ENCODE data around the gene CCDC102A.

The CCDC102A gene

GRCh38 chr16:57476546-57477410 is 59.6 kb downstream of the CCDC102A start:
- ATAC-seq, result no peak

GRCh38 chr16:57475711-57476339 is 60.5 kb downstream of the CCDC102A start:
- peak; percentile 95 to 97 for ATAC-seq

DNA sequence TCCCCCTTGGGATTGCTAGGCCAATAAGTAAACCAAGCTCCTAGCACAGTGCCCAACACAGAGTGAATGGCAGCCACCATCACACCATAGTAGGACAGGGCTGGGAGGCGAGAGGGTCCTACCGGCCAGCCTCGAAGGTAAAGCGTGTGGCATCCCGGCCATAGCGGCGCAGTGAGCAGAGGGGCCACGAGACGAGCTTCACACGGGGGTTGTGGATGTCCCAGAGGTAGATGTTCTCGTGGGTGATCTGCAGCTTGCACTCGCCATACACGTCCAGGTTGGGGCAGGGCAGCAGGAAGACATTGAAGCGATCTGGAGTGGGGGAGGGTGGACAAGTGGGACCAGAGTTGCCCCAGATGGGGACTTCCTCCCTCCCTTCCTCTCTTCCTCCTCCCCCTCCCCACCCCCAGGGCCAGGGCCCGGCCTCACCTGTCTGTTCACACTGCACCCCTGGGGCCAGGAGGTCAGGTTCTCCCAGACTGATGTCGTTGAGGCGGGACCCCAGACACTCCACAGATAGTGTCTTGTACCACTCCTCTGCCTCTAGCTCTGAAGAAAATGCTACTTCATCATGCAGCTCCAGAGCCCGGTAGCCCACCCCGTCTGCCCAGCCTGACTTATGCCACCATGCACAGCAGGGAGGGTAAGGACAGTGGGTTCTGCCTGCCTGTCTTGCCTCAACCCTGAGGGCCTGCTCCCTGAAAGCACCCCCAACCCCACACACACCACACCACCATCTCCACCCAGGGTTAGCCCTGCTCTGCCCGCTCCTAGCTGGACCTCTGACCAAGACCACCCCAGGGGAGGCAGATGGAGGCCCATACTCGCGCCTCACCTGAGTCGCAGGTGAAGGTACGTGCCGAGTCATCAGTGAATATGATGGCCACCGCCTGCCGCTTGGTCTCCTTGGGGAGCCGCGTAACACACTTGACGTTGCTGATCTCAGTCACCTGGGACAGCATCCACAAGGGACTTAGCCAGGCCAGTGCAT is 61.4 kb downstream of the CCDC102A start:
- ATAC-seq, result no peak

DNA sequence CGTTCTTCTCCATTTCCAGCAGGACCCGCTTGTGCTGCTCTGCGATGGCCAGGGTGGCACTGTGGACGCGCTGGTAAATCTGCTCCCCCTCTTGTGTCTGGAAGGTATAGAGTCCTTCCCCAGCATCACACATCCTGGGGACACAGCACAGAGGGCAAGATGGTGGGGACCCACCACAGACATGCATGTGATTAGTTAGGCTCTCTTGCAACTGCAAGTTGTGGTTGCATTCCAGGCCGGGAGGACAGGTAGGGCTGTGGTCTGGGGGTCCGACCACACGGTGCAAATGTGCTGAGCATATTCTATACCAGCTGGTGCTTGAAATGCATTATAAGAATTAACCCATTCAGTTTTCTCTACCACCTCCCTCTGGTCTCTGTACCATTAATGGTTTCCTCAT is 62.5 kb downstream of the CCDC102A start:
- ATAC-seq, result no peak

DNA sequence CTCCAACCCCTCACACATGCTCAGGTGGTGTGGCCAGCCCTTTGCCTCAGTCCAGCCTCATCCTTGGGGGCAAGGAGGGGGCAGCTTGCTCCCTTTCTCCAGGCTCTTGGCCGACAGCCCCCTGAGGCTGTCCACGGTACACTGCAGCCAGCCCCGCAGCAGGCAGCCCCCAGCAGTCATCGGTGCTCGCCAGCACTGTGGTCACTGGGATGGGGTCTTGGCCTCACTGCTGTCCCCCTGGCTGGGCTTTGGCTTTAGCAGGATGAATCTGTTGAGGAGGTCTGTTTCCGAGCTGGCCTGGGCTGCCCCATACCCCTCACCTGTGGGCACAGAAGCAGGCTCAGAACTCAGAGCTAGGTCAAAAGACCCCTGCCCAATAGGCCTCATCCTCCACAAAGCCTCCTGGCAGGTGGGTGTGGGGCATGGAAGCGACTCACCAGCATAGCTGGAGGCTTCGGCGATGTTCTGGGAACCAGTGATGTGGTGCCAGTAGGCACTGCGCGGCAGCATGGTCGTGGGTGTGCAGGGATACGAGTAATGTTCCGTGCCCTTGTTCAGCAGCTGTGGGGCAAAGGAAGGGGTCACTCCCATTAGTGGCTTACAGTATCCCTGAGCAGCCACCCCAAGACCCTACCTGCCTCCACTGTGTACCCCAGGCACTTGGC is 63.1 kb downstream of the CCDC102A start:
- ATAC-seq, result no peak

GRCh38 chr16:57472665-57473060 is 63.7 kb downstream of the CCDC102A start:
- ATAC-seq, result no peak

DNA sequence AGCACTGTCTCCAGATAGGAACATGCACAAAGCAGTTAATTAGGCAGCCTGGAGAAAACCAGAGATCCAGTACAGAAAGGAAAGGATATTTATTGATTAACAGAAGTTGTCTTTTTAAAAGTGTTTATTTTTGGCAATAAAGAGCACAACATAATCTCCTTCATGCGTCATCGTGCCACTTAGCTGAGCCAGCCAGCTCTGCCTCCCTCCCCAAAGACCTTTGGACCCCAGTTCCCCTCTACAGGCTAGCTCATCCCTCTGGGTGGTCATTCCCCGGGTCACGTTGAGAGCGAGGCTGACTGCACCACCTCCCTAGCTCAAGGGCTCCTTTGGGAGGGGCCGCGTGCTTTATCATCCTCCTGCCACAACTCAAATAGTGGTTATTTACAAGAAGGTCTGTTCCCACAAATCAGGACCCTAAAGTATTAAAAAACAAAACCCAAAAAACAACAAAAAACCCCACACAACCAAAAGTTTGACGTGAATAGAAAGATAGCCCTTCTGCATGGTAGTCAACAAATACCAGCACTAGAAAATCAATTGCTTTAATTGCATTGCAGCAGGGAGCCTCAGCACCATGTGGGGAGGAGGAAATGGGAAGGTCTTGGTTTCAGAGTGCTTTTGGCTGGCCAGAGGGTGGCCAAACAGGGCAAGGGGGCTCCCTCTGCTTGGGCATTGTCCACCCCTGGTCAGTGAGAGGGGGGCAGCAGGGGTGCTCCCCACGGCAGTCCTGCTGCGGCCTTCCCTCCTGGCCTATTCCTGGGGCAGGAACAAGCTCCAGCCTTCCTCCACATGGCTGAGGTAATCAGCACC is 64.3 kb downstream of the CCDC102A start:
- ATAC-seq, result no peak

DNA sequence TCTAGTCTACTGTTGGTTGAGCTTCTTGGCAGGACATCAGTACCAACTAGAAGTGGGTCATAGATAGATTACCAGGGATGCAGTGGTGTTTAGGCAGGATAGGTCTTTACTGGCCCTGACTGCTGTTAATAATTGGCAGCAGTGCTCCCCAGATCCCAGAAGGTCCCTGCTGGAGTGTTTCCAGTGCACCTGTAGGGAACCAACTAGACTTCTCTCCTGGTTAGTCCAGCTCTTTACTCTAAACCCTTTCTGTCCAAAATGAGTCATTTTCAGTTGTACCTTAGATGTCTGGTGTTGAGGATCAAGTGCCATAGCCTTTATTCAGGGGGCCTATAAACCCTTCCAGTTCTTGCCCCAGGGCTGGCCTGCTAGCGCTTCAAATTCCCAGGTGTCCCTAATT is 65.2 kb downstream of the CCDC102A start:
- no peak for ATAC-seq

DNA sequence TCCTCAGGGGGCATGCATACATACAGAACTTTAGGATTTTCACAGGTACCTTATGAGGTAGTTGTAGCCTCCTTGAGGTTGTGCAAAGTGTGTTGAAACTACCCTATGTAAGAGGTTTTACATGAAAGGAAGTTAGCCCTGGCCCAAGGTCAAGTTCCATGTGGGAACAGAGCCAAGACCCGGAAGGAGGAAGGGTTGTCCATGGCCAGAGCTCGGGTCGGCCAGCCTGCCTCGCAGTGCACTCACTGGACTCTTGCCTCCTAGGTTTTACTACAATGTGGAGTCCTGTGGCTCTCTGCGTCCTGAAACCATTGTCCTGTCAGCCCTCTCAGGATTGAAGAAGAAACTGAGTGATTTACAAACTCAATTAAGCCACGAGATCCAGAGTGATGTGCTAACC is 65.7 kb downstream of the CCDC102A start:
- no peak for ATAC-seq

- no peak for ATAC-seq
These were observed 66.4 kb downstream of the CCDC102A start for GRCh38 chr16:57469917-57470470.

DNA sequence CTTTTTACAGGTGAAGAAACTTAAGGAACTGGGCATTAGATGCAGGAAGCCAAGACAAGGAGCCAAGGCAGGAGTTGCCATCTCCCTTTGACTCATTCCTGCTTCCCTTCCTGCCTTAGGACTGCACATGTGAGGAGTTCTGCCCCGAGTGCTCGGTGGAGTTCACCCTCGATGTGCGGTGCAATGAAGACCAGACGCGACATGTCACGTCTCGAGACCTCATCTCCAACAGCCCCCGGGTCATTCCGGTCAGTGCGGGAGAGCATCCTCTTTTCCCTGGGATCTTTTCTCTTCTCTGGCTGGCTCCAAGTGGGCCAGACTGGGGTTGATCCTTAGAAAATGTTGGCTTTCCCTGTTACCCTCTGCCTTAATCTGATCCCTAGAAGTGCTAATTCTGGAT is 67.3 kb downstream of the CCDC102A start:
- ATAC-seq, result no peak

DNA sequence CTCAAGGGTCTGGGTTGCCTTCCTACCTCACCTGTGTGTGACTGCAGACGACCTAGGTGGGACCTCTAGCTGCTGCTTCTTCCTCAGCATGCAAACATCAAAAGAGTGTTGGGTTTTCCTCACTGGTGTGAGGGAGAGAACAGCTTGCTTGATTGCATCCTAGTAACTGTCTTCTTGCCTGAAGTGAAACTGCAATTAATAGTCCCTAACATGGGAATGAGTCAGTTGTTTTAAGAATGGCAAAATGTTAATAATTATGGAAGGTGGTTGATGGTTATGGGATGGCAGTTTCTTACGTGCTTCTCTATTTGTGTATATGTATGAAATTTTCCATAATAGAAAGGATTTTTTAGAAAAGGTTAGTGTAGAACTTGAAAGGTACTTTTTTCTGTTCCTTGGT is 68.0 kb downstream of the CCDC102A start:
- ATAC-seq, result no peak

DNA sequence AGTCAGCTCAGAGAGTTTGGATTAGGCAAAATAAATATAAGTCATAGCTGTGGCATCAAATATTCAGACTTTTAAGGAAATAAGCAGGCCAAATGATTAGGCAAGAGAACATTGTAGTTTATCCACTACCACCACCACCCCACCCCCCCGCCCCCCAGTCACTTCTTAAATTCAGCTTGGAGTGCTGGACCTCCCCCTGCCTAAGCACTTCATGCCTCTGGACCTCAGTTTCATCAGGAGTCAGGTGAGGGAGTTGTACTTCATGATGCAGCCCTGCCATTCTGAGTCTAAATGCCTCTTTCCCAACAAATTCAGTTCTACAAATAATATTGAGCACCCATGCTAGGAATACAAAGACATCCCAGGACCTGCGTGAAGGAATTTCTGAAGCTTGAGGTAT is 71.8 kb downstream of the CCDC102A start:
- no peak for ATAC-seq

- peak in 1 of 2 donors; percentile 9 for ATAC-seq
These were observed 73.4 kb downstream of the CCDC102A start for GRCh38 chr16:57462978-57463362.

- ATAC-seq, result peak; percentile 93 to 97
These were observed 74.0 kb downstream of the CCDC102A start, which contains the start of gene POLR2C for GRCh38 chr16:57462209-57462977. TSS of gene POLR2C (plus strand) at chr16:57462679. CDS start at chr16:57462725, 46 bp downstream.
